GM08714 (cell line): ENCODE measurements around the gene ARL16.
"Not testable (repeated sequence)": the region's sequence is repeated elsewhere in the genome, so short reads cannot be mapped to it uniquely, and the experiment has no call there.

Source experiments
- H3K4me3 ChIP-seq: fragments of 200-500 bp; sonication (Bioruptor generic); 2 replicates; pipeline ENCODE4 v1.5.1; 2014; ENCODE audit warnings: mild to moderate bottlenecking, low read length, inconsistent platforms
- ZNF274 ChIP-seq: IDR thresholded peaks from 2 replicates; pipeline ENCODE4 v1.6.1; 2012; ENCODE audit warnings: mild to moderate bottlenecking, low read depth, low read length

The ARL16 gene

DNA sequence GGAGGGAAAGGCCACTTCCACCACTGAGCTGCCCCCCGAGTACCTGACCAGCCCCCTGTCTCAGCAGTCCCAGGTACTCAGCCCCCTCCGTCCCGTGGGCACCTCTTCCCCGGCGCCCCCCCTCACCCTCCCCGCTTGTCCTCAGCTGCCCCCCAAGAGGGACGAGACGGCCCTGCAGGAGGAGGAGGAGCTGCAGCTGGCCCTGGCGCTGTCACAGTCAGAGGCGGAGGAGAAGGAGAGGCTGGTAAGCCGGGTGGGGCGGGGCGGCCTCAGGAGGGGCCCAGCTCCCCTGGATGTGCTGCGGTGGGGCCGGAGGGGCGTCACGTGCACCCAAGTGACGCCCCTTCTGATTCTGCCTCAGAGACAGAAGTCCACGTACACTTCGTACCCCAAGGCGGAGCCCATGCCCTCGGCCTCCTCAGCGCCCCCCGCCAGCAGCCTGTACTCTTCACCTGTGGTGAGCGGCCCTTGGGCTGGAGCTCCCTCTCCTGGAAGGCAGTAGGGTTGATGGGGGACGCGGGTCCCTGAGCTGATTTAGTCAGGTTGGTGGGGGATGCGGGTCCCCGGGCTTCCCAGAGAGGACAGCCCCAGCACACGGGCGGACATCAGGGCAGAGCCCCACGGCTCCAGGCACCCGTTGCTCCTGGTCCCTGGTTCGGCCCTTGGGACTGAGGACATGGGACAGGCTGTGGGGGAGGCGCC lies 10.1 kb upstream of the ARL16 start:
- TF ChIP-seq ZNF274 = no peak
- H3K4me3 ChIP-seq = no peak overlapping the region

DNA sequence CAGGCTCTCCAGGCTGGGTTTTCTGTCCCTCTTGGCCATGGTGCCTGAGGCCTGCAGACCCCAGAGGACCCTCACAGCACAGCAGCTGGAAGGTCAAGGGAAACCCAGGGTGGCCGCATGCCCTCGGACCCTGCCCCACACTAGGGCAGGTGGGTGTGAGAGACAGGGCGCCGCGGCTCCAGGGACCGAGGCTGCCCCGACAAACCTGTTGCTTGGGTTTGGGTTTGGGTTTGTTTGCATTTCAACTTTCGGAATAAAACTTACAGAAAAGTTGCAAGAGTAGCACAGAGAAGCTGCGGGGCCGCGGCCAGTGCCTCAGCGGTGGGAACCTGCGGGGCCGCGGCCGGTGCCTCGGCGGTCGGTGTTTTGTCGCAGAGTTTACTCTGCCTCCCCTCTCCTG lies 8.0 kb upstream of the ARL16 start:
- no peak overlapping the region for H3K4me3 ChIP-seq
- no peak for TF ChIP-seq ZNF274

DNA sequence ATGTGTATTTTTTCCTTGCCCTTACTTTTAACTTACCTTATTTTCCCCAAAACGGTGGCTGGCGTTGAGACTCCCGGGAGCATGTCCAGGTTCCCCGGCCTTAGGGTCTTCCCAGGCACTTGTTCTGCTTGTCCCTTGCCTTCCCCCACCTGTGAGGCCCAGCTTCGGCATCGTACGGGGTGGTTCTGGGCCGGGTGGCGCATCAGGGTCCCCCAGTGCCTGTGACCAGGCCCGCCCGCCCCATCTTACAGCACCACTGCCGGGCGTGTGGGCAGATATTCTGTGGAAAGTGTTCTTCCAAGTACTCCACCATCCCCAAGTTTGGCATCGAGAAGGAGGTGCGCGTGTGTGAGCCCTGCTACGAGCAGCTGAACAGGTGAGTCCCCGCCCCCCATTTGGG lies 7.6 kb upstream of the ARL16 start:
- no peak for TF ChIP-seq ZNF274
- H3K4me3 ChIP-seq = no peak overlapping the region

DNA sequence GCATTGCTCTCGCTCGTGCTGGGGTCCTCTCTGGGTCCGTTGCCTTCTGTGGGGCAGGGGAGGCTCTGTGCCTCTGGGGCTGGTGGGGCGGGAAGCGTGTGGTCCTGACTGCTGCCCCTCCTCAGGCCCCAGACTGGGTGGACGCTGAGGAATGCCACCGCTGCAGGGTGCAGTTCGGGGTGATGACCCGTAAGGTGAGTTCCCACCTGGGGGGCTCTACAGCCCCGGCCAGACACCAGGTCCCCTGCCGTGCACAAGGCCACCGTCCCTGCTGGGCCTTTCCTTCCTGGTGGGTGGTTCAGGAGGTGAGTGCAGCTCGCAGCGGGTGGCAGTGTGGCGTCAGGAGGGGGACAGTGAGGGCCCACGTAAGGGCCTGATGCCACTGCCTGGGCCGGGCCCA lies 7.0 kb upstream of the ARL16 start:
- no peak overlapping the region for H3K4me3 ChIP-seq
- TF ChIP-seq ZNF274 = no peak

DNA sequence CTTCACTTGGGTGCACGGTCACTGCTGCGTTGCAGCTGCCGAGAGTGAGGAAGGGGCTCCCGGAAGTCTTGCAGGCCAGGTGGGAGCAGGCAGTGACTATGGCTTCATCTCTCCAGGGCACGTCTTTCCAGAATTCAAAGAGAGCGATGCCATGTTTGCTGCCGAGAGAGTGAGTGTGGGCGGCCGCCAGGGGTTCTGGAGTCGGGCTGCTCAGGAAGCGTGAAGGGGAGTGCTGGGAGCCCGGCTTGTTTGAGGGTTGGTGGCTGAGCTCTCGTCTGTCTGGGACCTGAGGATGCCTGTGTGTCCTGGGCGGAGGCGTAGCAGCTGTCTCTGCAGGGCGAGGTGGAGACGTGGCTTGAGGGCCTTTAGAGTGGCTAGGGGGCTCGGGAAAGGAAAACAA lies 6.5 kb upstream of the ARL16 start:
- no peak for TF ChIP-seq ZNF274
- H3K4me3 ChIP-seq = no peak overlapping the region

DNA sequence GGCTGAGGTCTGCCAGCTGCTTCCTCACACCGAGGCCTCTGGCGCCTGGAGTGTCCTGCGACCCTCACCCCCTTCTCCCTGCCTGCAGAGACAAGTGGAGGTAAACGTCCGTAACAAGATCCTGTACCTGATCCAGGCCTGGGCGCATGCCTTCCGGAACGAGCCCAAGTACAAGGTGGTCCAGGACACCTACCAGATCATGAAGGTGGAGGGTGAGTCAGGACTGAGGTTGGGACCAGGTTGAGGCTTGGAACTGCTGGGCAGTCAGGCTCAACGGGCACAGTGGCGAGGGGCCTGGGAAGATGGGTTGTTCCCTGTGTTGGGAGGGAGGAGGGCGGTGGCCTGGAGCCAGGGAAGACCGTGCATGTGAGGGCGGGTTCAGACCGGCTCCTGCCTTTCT lies 5.0 kb upstream of the ARL16 start:
- no peak overlapping the region for H3K4me3 ChIP-seq
- no peak for TF ChIP-seq ZNF274

DNA sequence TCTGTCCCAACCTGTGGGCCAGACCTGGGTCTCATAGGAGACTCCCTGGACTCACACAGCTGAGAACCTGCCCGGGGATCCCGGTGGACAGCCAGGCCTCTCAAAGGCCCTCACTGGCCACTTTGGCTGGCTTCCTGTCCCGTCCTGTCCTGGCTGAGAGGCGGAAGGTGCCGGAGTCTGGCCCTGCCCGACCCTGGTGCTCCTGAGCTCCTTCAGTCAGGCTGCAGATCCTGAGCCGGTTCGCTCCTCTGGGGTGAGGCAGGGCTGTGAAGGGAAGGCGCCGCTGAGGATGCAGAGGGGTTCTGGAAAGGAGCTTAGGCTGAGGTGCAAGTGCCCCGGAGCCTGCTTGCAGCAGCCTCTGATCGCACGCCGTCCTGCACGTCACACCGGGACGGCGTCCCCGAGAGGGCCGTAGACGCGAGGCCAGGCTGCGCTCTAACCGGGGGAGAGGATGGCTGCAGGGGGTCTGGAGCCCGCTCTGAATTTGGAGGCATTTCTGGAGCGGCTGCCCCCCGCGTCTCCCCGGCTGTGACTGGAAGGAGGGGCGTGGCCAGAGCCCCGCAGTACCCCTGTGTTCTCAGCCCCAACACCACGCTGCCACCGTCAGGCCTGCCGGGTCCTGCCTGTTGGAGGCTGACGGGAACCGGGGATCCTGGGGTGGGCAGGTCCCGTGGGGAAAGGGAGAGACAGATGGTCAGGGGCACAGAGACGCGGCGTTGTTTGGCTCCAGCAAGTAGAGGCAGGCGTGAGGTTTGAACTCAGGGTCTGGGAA lies 4.4 kb upstream of the ARL16 start:
- no peak for TF ChIP-seq ZNF274
- H3K4me3 ChIP-seq = no peak overlapping the region

DNA sequence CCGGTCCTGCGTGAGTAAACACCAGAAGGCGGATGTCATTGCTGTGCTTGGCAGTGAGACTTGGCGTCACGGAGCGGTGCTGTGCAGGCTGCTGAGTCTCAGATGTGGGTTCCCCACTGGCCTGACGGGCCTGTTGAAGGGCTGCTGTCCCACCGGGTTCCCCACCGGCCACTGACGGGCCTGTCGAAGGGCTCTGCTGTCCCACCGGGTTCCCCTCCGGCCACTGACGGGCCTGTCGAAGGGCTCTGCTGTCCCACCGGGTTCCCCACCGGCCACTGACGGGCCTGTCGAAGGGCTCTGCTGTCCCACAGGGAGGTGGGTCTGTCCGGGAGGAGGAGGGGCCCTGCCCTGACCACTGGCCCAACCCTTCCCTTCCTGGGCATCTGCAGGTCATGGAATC lies 3.0 kb upstream of the ARL16 start:
- no peak overlapping the region for H3K4me3 ChIP-seq
- TF ChIP-seq ZNF274 = no peak

DNA sequence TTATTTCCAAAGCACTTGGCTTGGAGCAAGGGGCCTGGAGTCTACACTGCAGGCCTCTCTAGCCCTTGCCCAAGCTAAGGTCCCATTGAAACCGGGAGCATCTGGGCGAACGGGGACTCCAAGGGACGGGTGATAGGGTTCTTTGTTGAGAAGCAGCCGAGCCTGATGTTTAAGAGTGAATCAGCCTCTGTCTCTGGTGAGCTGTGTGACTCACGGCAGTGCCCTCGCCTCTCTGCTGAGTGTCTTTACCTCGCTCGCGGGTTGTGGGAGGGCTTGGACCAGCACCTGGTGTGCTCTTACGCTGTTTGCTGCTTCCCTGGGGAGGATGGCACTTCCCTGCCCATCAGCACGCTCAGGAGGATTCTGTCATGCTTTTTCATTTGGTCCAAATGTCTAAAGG lies 1.5 kb upstream of the ARL16 start:
- peak overlapping the region; percentile 76; the same call in 1 of the 2 replicates for H3K4me3 ChIP-seq
- no peak for TF ChIP-seq ZNF274

DNA sequence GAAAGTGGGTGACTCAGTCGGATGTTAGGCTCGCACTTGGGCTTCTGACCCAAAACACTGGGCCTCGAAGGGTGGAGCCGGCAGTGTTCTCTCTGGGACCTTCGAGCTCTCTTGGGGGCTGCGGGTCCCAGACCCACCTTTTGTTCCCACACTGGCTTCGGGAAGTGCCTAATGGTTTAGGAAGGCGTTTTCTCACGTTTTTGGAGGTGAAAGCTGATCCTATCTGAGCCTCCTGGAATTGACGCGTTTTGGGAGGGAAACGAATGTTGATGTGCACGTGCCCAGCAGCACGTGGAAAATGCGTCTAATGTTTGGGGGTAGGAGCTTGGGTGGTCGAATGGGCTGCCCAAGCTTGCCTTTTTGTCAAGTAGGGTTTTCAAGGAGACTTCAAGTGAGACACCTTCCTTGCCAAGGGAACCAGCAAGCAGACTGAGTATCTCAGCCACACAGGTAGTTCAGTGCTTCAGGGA lies 880 bp upstream of the ARL16 start:
- no peak for TF ChIP-seq ZNF274

DNA sequence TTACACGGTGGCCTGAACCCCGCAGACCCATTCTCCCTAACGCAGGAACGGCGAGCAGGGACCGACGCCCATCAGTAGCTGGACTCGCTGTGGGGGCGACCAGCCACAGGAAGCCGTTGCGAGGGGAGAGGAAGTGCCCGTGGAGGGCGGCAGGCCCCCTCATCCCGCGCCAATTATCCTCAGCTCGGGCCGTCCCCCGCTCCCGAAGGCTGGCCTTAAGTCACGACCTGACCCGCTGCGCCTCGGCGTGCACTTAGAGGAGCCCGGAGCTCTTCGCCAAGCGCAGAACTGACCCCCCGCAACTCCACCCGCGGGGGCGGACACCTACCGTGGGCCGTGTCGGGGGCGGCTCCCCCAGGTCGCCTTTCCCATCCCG lies 401 bp downstream of the ARL16 start:
- TF ChIP-seq ZNF274 = no peak
- peak overlapping the region; percentile 82 for H3K4me3 ChIP-seq

More for the DNA sequence above, 880 bp upstream of the ARL16 start:
- peak overlapping the region; percentile 76 for H3K4me3 ChIP-seq

DNA sequence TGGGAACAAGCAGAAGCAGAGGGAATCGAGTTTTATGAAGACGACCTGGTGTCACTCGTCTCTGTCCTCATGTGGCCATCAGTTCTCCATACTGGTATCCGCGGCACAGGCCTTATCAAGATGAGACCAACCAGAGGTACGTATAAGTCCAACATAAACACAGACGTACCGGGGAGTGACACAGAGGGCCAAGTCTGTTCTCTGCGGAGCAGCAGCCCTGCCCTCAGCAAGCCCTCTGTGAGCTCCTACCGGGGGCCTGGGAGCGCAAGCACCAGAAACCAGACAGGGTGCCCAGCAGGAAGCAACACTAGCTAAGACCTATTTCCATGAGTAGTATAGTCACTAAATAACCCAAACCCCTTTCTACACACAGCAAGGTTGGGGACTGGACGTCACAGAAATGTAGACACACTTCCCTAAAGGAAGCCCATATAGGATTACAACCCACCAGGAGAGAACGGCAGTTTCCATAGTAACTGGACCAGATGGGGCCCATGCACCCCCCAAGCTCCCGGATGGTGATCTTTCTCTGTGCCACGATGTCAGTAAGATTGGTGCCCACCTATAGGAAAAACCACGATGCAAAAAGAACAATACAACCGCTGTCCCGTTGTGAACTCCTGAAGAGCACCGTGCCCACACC lies 911 bp downstream of the ARL16 start:
- peak overlapping the region; percentile 82 for H3K4me3 ChIP-seq
- TF ChIP-seq ZNF274 = no peak

DNA sequence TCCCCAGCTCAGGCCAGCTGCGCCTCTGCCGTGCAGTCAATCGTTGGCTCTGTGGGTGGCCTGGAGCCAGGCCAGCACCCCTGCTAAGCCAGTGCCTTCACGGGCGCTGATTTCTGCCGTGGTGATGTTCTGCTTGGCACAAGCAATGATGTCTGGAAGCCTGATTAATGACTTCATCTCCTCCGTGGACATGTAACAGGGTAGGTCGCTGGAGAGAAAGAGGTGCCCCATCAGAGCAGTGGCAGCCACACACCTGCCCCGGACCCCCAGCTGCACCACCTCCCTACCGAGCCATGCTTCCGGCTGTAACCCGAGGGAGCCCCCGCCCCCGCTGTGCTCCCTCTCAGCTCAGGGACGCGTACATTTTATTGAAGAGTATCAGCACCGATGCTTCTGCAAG lies 1.9 kb downstream of the ARL16 start:
- H3K4me3 ChIP-seq = no peak overlapping the region
- no peak for TF ChIP-seq ZNF274

DNA sequence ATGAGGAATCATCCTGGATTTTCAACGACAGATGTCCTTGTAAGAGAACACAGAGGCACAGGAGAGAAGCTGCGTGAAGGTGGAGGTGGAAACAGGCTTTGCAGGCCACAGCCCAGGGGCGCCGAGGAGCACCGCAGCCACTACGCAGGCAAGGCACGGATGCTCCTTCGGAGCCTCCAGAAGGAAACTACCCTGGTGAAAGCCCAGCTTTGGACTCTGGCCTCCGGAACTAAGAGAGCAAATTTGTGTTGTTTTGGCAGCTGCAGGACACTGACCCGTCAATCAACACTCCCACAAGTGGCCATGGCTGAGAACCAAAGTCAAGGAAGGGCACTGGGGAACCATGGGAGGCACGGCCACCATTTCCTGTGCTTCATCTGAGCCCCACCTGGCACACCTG lies 3.4 kb downstream of the ARL16 start:
- H3K4me3 ChIP-seq = no peak overlapping the region
- TF ChIP-seq ZNF274 = no peak

DNA sequence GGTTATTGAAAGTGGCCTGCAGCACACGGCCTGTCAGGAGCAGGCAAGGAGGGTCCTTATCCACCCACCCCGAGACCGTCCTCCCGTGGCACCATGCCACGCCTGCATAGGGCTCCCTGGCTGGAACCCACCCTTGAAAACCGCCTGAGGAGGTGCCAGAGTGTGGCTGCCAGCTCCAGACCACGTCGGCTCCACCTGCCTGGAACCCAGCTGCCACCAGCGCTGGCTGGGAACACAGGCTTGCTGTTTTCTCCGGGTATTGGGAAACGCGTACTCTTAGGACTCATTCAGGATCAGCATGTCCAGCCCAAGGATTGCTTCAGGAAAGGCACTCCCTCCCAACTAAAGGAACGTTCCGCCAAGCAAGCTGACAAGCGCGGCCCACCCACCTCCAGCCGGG lies 6.7 kb downstream of the ARL16 start:
- H3K4me3 ChIP-seq = no peak overlapping the region
- TF ChIP-seq ZNF274 = no peak

DNA sequence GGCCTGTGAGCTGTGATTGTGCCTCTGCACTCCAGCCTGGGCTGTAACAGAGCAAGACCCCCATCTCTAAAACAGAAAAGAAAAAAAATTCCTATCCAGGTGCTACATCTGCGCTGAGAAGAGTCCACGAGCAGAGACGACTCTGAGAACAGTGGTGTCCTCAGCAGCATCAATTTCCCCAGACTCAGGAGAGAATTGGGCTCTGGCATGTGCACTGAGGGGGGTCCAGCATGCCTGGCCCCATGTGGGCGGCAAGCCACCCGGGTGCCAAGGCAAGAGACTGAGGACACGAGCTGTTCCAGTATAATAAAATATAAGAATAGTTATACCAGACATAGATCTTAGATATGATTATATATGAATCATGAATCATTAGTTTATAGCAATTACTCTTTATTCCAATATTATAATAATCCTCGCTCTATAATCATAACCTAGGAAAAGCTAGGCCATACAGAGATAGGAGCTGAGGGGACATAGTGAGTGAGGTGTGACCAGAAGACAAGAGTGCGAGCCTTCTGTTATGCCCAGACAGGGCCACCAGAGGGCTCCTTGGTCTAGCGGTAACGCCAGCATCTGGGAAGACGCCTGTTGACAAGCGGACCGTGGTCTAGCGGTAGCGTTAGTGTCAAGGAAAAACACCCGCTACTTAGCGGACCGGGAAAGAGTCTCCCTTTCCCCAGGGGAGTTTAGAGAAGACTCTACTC lies 7.9 kb downstream of the ARL16 start:
- H3K4me3 ChIP-seq = not testable (repeated sequence)
